A549 (cell line): ENCODE results near the gene KRTCAP2.

Experiments
- CHD2 ChIP-seq: fragments of 150-350 bp; IDR thresholded peaks from 2 replicates; pipeline ENCODE4 v1.6.1; 2014; ENCODE audit warnings: low read length; ENCODE audit not compliant: partially characterized antibody
- CTCF ChIP-seq: fragments of >200 bp; sonication (Bioruptor Twin); formaldehyde crosslinking; IDR thresholded peaks from 3 replicates; pipeline ENCODE4 v1.5.1; 2016
- HDAC2 ChIP-seq: fragments of 200-600 bp; sonication (generic); IDR thresholded peaks from 2 replicates; pipeline ENCODE4 v1.6.1; 2016
- HOXA7 ChIP-seq: fragments of 250-450 bp; sonication (Bioruptor Pico); IDR thresholded peaks from 2 replicates; pipeline ENCODE4 v1.5.0; 2020; ENCODE audit warnings: mild to moderate bottlenecking, moderate library complexity
- MAX ChIP-seq: IDR thresholded peaks from 2 replicates; pipeline ENCODE4 v1.6.1; 2012
- NPAS2 ChIP-seq: fragments of 250-450 bp; sonication (Bioruptor Pico); IDR thresholded peaks from 2 replicates; pipeline ENCODE4 v1.8.0; 2022; ENCODE audit warnings: mild to moderate bottlenecking, moderate library complexity, borderline replicate concordance
- POLR2A ChIP-seq: IDR thresholded peaks from 2 replicates; pipeline ENCODE4 v1.6.1; 2012; ENCODE audit warnings: mild to moderate bottlenecking, low read length

- TF ChIP-seq MAX (no peak), CTCF (no peak), HOXA7 (CRISPR knock-in tag) (no peak), POLR2A (no peak), CHD2 (no peak), NPAS2 (no peak), HDAC2 (no peak)
These were observed 51.9 kb downstream of the KRTCAP2 start for GRCh38 chr1:155121249-155121648.
